Measurements from ENCODE around the gene SLC25A44. TPM values are rescaled to one million over a fixed set of nuclear protein-coding genes. Genes with fewer than 3 reads are reported as not detected.

The SLC25A44 gene, protein sequence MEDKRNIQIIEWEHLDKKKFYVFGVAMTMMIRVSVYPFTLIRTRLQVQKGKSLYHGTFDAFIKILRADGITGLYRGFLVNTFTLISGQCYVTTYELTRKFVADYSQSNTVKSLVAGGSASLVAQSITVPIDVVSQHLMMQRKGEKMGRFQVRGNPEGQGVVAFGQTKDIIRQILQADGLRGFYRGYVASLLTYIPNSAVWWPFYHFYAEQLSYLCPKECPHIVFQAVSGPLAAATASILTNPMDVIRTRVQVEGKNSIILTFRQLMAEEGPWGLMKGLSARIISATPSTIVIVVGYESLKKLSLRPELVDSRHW
- 33.0 TPM for total RNA-seq (2021; ENCODE audit: unreplicated experiment)
- 20.0 TPM for polyA plus RNA-seq (2012; ENCODE audit: insufficient read length)
- Bru-seq, nascent RNA = percentile 76 among the genes with signal in this experiment
- BruChase-seq, experiment 1, labeled RNA remaining after a 2-hour chase = percentile 90 among the genes with signal in this experiment
- BruChase-seq, experiment 2, labeled RNA remaining after a 6-hour chase = percentile 84 among the genes with signal in this experiment
- long read RNA-seq, full-length matches to known transcripts = 19 of 57 reads
- long read RNA-seq, partial matches to known transcripts = 29 of 57 reads
- long read RNA-seq, other reads (novel, unspliced or antisense) = 9 of 57 reads

DNA sequence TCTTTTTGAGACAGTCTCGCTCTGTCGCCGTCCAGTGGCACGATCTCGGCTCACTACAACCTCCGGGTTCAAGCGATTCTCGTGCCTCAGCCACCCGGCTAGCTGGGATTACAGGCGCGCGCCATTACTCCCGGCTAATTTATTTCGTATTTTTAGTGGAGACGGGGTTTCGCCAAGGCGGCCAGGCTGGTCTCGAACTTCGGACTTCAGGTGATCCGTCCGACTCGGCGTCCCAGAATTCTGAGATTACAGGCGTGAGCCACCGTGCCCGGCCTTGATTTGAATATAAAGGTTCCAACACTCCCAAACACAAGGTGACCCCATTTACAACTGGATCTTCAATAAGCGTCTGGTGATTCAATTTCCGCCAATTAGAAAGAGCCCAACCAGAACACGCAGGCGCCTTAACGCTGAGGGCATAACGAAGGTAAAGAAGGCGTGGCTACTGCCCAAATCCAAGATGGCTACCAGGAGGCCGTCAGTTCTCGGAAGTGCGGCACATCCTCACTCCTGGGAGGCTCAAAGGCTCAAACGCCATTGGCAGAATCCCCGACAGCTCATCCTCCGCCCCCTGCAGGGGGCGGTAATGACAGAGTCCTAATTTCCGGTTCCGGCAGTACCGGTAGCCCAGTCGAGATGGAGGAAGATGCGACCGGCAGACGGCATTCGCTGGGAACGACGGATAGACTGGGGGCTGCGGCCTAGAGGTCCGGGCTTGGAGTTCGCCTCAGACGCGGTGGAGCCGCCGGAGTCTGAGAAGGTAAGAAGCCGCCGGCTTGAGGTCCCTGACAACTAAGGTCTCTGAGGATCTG is at the start of gene SLC25A44:
TSS of gene SLC25A44 (plus strand) at position 617 of the 812 bp plus-strand sequence. CDS start 5,744 bp downstream, outside the sequence.
- POLR2A ChIA-PET = interaction anchor here (0.7 to 0.8 kb wide), 2 partner anchors 19 to 23 kb away, joined by 3 to 4 read pairs; partner anchors contain the start of gene PMF1
- H3K27me3 ChIP-seq (ENCODE audit: control insufficient read depth, insufficient read depth, low read length) = no peaks in the 10 kb centered on the region
- in situ Hi-C loops (cut with HindIII; ENCODE audit: low pct_unique_long_range_greater_than_20kb, low sequenced_read_pairs) = no loop called here
- ATAC-seq = peak; percentile 99
- H3K36me3 ChIP-seq (ENCODE audit: control insufficient read depth, insufficient read depth, low read length) = peaks cover 4% of the 10 kb centered on the region; the same call in 1 of the 2 replicates
- peak; percentile 96 for TF ChIP-seq POLR2AphosphoS5 (IDR thresholded peaks at IDR 0.05; ENCODE audit: low read depth, low read length)
- TF ChIP-seq, protein P1, sequence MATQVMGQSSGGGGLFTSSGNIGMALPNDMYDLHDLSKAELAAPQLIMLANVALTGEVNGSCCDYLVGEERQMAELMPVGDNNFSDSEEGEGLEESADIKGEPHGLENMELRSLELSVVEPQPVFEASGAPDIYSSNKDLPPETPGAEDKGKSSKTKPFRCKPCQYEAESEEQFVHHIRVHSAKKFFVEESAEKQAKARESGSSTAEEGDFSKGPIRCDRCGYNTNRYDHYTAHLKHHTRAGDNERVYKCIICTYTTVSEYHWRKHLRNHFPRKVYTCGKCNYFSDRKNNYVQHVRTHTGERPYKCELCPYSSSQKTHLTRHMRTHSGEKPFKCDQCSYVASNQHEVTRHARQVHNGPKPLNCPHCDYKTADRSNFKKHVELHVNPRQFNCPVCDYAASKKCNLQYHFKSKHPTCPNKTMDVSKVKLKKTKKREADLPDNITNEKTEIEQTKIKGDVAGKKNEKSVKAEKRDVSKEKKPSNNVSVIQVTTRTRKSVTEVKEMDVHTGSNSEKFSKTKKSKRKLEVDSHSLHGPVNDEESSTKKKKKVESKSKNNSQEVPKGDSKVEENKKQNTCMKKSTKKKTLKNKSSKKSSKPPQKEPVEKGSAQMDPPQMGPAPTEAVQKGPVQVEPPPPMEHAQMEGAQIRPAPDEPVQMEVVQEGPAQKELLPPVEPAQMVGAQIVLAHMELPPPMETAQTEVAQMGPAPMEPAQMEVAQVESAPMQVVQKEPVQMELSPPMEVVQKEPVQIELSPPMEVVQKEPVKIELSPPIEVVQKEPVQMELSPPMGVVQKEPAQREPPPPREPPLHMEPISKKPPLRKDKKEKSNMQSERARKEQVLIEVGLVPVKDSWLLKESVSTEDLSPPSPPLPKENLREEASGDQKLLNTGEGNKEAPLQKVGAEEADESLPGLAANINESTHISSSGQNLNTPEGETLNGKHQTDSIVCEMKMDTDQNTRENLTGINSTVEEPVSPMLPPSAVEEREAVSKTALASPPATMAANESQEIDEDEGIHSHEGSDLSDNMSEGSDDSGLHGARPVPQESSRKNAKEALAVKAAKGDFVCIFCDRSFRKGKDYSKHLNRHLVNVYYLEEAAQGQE (IDR thresholded peaks at IDR 0.05; ENCODE audit: insufficient read depth in 1 of 2, low read depth in 2 of 2, low read length in 1 of 2) = no peak
- peak; percentile 81; the same call in 1 of the 2 replicates for TF ChIP-seq SIN3A (IDR thresholded peaks at IDR 0.05; ENCODE audit: borderline replicate concordance, insufficient read depth, low read depth, low read length)
- BruUV-seq (replicated peaks) = no TSS peak
- H3K4me3 ChIP-seq (ENCODE audit: low read depth in 2 of 2, low read length in 2 of 2) = peak within 1 kb of the TSS; percentile 99
- peaks cover 10% of the 10 kb centered on the region; the same call in 1 of the 2 replicates for H3K4me1 ChIP-seq (ENCODE audit: control insufficient read depth, insufficient read depth, low read length)
- peak within 1 kb of the TSS; percentile 88 for H3K27ac ChIP-seq (ENCODE audit: low read length)
- peak; percentile 100 for DNase-seq (ENCODE audit: low read depth, low spot score)
- intact Hi-C loops (cut with micrococcal nuclease; ENCODE audit: unreplicated experiment) = no loop called here
- no peaks in the 10 kb centered on the region for H3K9me3 ChIP-seq (ENCODE audit: control insufficient read depth, insufficient read depth, low read depth, low read length)
- CTCF ChIA-PET = interaction anchor here (0.6 kb wide), 1 partner anchor 31 kb away, joined by 3 read pairs; no protein-coding TSS in a partner anchor

DNA sequence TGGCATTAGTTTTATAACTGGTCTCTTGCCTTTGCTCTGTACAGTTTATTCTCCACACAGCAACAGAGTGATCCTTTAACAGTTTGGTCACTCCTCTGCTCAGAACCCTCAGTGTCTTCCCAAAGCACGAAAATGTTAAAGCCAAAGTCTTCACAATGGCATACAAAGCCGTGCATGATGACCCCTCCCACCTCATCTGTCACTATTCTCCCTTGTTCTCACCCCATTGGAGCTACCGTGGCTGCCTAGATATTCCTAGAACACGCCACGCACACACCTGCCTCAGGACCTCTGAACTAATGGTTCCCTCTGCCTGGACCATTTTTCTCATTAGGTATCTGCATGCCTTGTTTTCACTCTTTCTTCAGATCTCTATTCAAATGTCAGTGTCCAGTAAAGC is 49.2 kb upstream of the SLC25A44 start:
- 0 out of 2 replicates have a peak, but pooled peaks have one; percentile 18 for TF ChIP-seq POLR2AphosphoS5 (IDR thresholded peaks at IDR 0.05; ENCODE audit: low read depth, low read length)
- TF ChIP-seq, protein P1 (IDR thresholded peaks at IDR 0.05; ENCODE audit: insufficient read depth in 1 of 2, low read depth in 2 of 2, low read length in 1 of 2) = no peak
- H3K27me3 ChIP-seq (ENCODE audit: control insufficient read depth, insufficient read depth, low read length) = no peaks in the 10 kb centered on the region
- intact Hi-C loops (cut with micrococcal nuclease; ENCODE audit: unreplicated experiment) (no loop called here), in situ Hi-C loops (cut with HindIII; ENCODE audit: low pct_unique_long_range_greater_than_20kb, low sequenced_read_pairs) (no loop called here)
- peaks cover 31% of the 10 kb centered on the region for H3K4me1 ChIP-seq (ENCODE audit: control insufficient read depth, insufficient read depth, low read length)
- no peaks in the 10 kb centered on the region for H3K9me3 ChIP-seq (ENCODE audit: control insufficient read depth, insufficient read depth, low read depth, low read length)
- ATAC-seq (no peak), DNase-seq (ENCODE audit: low read depth, low spot score) (no peak)
- BruUV-seq (replicated peaks) = no TSS peak
- ChIA-PET CTCF (interaction anchor here (1.5 kb wide), 1 partner anchor 81 kb away, joined by 21 read pairs; no protein-coding TSS in a partner anchor), POLR2A (interaction anchor here (0.6 to 1.1 kb wide), 2 partner anchors 39 to 69 kb away, joined by 5 to 6 read pairs; partner anchors contain the start of gene PMF1)
- no peak overlapping the region for H3K4me3 ChIP-seq (ENCODE audit: low read depth in 2 of 2, low read length in 2 of 2)
- no peak overlapping the region for H3K27ac ChIP-seq (ENCODE audit: low read length)
- H3K36me3 ChIP-seq (ENCODE audit: control insufficient read depth, insufficient read depth, low read length) = no peaks in the 10 kb centered on the region
